Activated T-helper 1 cell treated with Interleukin-2 at 50 U/mL for 16 hours (primary cell): ENCODE results near the gene RAB31.

Experiments used
- DNase-seq: peaks from one replicate; pipeline ENCODE4 v3.0.0-alpha.2; 2020; ENCODE audit warnings: low read depth

RAB31 gene

DNA sequence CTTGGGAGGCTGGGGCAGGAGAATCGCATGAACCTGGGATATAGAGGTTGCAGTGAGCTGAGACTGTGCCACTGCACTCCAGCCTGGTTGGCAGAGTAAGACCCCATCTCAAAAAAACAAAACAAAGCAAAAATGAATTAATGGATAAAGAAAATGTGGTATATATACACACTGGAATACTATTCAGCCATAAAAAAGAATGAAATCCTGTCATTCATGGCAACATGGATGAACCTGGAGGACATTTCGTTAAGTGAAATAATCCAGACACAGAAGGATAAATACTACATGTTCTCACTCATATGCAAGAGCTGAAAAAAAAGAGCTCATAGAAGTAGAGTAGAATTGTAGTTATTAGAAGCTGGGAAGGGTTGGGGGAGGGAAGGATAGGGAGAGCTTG lies 80.8 kb downstream of the RAB31 start:
- DNase-seq, result no peak

DNA sequence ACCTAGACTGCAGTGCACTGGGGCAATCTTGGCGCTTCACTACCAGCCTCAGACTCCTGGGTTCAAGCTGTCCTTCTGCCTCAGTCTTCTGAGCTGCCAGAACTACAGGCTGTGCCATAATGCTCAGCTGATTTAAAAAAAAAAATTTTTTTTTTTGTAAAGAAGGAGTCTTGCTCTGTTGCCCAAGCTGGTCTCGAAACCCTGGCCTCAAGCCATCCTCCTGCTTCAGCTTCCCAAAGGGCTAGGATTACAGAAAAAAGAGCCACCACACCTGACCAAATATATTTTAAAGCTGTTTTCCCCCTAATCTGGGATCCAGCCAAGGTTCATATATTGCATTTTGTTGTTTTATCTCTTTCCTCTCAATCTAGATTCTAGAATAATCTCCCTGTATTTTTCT lies 82.2 kb downstream of the RAB31 start:
- DNase-seq, result no peak

DNA sequence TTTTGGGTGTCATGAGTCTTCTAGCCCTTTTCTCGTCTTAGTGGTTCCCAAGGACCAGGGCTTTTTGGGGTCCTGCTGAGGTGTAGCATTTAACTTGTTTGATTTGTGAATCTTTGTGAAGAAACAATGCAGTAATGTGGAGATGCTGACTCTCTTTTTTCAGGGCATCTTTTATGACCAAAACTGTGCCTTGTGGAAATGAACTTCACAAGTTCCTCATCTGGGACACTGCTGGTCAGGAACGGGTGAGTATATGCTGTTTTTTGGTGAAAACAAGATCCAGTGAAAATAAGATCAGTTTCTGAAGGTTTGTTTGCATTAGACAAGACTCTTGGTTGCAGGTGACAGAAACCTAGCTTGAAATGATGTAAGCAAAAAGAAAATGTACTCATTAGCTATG lies 83.9 kb downstream of the RAB31 start:
- no peak for DNase-seq

DNA sequence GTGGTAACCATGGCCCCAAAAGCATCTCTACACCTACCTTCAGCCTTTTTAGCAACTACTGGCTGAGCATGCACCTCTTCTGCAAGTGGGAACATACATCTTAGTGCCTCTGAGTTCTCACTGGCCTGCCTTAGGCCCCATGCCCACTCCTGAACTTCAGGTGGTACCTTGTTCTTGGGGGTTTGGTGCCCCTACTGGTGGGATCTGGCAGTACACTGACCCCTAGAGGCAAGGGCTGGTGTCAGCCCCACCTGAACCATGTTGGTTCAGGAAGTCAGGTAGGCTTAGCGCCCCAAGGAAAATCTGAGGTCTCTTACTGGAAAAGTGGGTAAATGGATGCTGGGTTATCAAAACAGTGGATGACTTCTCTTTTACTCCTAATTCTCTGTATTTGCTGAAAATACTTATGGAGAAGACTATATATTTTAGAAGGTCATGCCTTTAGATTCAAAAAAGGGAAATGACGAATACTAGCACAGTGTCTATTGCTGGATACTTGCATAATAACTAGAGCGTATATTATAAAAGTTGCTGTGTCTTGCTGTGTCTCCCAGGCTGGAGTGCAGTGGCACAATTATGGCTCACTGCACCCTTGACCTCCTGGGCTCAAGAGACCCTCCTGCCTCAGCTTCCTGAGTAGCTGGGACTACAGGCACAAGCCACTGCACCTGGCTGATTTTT lies 84.6 kb downstream of the RAB31 start:
- no peak for DNase-seq

DNA sequence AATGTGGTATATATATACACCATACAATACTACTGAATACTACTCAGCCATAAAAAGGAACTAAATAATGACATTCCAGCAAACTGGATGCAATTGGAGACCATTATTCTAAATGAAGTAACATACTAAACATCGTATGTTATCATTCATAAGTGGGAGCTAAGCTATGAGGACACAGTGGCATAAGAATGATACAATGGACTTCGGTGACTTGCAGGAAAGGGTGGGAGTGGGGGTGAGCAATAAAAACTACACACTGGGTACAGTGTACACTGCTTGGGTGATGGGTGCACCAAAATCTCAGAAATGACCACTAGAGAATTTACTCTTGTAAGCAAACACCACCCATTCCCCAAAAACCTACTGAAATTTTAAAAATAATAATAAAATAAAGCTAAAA lies 87.9 kb downstream of the RAB31 start:
- DNase-seq, result no peak

DNA sequence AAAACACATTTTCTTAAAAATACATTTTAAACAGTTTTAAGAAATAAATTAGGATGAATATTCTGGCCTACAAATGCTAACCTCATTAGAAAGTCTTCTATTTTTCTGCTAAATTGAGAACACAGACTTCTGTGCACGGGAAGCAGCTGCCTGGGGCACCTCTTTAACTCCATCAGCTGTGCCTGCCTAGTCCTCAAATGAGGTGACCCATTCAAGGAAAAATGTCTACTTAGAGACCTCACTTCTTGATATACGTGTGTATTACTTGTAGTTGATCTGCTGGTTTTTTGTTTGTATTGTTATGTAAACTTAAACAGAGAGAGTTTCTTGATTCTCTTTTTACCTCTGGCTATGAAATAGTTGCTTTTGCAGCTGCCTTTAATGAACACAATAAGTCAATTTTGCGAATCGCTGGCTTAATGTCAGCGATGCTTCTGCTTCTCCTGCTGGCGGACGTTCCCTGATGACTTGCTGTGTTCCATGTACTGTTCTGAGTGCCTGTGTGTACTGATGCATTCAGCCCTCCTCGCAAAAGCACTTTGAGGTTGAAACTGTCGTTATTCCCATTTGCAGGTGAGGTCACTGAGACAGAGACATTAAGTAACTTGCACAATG lies 88.9 kb downstream of the RAB31 start:
- DNase-seq, result no peak

DNA sequence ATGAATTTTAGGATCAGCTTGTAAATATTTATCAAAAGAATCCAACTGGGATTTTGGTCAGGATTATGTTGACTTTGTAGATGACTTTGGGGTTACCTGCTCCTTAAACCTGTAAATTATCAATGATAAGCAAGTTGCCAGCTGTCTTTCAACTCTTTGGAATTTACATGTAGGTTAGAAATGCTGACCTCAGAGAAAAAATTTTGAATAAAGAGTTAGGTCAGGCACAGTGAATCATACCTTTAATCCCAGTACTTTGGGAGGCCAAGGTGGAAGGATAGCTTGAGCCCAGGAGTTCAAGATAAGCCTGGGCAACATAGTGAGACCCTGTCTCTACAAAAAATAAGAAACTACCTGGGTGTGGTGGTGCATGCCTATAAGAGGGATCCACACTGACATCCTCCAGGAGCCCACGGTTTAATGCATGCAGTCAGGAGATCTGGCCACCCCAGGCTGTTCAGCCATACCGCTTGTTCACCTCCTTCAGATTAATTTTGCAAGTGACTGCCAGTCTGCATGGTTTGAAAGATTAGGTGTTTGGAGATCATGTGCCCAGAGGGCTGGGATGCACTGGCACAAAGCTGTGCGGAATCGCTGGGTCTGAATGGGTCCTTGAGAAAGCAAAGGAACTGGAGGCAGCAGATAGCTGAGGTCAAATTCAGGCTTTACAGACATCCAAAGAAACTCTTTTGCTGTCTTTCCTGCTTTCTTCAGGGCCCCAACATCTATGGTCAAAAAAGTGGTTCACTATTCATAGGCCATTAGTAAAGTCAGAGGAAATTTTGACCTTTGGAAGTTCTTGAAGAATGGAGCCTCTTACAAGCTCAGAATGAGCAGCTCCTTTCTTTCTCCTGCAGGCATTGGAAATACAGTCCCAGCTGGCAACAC lies 94.3 kb downstream of the RAB31 start:
- DNase-seq, result no peak

DNA sequence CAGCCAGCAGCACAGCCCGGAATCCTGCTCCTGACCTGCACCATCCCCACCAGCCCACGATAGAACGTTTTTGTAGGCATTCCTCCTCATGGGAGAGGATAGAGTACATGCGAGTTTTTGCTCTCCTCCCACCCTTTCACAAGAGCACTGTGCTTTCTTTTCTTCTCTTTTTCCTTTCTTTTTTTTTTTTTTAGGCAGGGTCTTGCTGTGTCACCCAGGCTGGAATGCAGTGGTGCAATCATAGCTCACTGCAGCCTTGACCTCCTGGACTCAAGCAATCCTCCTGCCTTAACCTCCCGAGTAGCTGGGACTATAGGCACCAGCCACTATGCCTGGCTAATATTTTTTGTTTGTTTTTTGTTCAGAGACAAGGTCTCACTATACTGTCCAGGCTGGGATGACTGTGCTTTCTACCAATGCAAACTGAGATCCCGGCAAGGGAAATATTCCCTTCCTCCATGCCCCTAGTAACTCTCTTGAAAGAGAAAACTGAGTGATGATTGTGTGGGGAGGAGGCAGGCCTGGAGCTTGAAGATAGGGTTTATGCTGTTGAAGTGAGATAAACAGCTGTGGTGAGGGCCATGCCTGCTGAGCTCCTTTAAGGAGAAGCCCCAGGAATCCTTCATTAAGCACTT lies 95.1 kb downstream of the RAB31 start:
- no peak for DNase-seq

DNA sequence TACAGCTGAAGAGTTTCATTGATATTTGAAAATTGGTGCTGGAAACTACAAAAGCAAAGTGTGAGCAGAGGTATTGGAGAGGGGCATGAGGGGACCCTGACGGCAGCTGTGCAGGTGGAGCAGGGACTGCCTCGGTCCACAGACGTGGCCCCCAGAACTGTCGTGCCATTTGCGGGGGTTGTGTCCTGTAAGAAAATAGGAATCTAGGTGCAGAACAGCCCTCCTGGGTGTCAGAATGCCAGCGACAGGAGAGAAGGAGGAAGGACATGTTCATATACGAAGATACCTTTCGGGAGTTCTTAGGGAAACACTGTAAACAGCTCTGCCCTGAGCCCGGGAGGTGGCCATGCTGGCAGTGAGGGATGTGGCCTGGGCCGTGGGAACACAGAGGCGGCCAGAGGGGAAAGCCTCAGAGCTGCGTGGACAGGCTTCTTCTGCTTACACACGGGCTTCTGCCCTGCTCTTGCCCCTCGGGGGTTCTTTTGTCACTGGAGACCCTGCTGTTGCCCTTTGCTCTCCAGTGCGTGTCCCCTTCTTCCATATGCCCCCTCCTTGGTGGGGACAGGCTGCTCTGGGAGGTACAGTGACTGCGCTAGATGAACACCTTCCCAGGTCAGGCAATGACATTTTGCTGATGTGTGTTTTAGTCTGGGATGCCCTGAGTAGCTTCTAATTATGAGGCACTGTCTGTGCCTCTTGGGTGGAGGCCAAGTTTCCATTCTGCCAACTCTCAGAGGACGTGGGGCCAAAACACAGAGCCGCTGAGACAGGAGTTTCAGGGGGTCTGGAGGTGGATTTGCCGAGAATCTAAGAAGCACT lies 95.8 kb downstream of the RAB31 start:
- DNase-seq, result no peak

DNA sequence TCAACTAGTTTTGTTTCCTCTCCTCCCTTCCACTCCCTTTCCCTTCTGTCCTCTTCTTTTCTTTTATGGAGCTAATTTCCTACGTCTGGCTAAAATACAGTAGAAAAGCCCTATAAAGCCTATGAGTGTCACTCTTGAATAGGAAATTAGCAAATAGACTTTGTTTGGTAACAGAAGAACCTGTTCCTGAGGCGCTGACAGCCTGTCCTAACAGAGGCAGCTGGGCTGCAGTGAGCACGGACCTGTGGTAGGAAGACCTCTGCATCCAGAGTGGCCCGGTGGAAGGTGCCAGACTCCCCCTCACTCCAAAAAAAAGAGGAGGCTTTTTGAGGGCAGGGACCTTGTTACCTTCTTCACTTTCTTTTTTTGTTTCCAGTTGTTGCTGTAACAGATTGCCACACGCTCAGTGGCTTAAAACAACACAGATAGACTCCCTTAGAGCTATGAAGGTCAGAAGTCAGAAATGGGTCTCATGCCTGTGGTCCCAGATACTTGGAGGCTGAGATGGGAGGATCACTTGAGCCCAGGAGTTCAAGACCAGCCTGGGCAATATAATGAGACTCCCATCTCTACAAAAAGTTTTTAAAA lies 96.5 kb downstream of the RAB31 start:
- DNase-seq, result no peak

DNA sequence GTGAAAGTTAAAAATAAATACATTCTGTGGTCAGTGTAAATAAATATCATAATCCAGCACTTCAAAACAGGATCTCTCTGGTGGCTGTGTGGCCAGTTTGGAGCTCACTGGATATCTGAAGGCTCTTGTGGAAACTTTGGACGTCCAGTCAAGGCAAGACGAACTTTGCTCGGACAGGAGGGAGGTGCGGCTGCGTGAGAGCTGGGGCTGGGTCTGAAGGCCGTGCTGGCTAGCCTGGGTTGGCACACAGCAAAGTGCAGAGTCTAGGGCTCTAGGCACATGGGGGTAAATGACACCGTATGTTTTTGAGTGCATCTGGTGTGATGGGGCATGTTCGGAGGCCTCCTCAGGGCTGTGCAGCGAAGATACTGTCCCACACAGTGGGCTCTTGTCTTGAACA lies 98.8 kb downstream of the RAB31 start:
- no peak for DNase-seq

DNA sequence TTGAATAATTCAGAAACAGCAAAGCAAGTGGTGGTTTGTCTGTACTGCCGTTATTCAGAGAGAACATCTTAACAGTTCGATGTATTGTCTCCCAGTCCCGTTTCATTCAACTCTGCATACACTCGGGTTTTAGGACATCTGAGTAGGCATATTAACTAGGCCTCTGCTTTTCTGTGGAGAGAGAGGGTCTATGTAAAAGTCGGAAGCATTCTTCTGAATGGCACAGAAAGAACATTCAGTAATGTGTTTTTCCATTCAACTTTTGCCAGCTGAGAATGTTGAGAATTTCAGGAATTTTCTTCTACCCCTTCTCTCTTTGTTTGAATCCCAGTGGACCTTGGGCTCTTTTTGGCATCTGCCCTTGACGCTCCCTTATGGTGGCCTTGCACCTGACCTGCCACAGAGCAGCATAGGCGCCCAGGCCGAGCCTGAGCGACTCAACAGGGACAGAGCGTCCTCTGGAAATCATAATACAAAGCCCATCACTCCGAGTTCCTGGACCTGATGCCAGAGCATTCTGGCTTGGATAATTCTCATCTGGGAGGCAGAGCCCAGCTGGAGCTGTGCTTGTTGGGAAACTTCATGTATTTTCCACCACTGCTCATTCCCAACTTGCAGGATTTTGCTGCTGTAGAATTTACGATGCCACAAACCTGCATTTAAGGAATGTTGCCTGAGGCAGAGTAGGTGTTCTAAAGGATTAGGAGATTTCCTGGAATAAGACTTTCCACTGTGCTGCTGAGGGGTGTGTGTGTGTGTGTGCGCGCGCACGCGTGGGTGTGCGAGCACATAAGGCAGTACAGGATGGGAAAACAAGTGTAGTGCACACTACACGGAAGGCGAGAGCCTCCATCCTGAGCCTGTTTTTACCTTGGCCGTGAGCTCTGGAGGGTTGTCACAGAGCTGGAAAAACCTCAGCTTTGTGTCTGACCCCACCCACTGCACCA lies 100.5 kb downstream of the RAB31 start:
- DNase-seq, result no peak

DNA sequence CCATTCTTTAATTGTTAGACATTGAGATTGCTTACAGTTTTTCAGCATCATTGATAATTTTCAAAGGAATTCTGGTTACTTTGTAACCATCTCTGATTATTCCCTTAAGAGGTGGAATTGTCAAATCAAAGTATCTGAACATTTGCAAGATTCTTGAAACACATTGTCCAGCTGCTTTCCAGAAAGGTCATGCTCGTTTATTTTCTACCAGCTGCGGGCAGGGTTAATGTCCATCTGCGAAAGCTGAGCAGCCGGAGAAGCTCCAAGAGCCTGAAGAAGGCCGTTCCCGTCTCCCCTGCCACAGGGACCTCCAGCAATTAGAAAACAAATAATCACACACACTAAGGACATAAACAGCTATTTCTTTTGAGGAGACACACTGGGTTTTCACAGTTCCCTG lies 101.6 kb downstream of the RAB31 start:
- DNase-seq, result no peak

DNA sequence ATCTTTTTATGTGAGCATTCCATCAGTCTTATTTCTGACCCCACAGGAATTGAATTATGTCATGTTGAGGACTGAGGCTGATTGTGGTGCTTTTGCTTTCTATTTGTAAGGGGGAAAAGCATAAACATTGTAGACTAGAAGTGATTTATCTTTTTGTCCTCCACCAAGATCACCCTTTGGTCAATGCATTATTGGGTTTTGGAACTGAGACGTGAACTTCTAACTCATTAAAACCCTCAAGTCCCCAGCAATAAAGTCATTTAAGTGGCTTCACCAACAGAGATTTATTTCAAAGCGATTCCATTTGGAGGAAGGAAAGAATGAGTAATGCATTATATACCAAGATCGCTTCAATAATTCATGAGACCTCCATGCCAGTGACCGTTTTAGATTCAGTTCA lies 102.2 kb downstream of the RAB31 start:
- no peak for DNase-seq

DNA sequence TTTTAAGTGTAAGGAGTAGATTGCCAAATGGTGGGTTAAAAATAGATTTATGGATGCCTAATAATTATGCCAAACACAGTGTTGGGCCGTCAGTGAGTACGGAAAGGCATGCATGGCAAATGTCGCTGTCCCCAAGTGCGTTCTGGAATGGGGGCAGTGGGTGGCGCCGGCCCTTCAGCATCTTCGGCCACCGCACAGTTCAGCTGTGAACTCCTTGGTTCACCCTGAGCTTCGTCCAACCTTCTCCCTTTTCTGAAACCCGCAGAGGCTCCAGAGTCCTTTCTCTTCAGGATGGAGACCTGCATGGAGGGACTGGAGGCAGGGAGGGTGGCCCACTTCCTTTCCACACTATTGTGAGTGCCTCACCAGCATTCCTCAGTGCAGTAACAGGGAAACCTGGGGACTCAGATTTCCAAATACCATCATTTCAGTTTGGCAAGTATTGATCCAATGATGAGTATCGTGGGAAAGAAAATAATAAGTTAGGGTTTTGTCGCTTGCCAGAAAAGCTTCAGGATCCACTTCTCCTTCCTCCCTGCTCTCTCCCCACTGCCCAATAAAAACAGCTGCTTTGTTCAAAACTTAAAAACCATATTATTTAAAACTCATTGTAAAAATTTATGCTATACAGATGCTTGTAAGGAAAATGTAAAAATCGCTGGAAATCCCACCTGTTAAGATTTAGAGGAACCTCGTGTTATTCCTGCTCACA lies 103.0 kb downstream of the RAB31 start:
- no peak for DNase-seq

DNA sequence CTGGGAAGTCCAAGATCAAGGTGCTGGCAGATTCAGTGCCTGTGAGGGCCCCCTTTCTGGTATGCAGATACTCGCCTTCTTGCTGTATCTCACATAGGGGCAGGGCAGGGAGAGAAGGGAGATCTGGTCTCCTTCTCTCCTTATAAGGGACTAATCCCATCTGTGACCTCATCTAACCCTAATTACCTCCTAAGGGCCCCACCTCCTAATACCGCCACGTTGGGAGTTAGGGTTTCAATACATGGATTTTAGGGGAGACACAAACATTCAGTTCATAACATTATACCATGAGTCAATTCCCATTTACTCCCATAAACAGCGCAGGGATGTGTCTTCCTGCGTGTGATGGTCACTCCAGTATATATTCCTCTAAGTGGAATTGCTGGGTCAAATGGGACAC lies 103.9 kb downstream of the RAB31 start:
- DNase-seq, result no peak

DNA sequence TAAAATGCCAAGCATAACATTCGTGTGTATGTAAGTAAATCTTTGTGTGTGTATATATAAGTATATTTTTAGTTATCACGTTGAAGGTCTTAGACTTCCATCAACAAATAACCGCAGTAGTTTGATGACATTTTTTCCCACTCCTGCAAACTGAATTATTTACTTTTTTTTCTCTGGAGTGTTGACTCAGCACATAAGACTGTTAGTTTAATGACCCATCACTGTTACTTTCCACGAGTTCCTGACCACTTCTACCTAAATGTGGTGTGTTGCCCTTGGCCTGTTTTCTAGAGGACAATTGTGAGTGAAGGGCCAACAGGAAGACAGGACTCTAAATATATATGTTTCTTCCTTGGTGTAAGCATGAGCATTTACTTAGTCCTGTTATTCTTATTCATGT lies 106.3 kb downstream of the RAB31 start:
- no peak for DNase-seq

DNA sequence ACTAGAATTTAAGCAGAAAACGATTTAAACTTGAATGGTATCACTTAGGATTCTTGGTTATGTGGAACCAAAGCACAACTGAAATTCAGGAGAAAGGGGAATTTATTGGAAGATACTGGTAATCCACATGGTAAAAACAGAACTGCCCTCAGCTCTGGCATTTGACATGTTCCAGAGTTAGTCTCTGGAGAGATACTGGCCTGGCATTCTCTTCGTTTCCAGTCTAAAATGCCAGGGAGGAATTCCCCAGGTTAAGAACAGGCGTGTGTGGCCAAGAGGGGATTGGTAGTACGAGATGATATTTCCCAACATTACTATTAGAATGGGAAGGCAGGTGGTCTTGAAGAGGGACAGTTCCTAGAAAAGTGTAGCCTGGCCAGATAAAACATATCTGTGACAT lies 109.2 kb downstream of the RAB31 start:
- DNase-seq, result no peak

DNA sequence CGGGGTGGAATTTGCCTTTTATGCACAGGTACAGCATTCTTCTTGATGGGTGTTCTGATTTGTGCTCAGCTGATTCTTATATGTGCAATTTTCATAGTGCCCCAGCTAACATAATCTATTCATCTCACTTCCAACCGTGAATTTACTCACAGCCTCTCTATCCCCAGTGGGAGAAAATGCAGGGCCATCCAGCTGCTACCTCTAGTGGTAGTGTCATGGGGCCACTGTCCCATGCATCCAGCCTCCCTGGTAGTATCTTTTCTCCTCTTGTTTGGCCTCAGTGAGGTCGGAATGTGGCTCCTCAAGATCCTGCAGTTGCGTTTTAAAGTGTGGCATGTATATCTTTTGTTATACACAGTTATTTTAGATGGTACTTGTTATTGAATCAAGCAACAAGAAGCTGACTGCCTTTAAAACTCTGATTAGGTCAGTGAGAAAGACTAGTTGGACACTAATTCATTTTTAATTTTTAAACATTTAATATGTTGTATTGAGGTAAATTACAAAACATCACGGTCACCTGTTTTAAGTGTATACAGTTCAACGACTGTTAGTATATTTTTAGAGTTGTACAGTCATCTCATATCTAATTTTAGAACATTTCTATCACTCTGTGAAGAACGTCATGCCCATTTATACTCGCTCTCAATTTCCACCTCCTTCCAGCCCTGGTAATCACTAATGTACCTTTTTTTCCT lies 109.8 kb downstream of the RAB31 start:
- no peak for DNase-seq
